K562 (cell line): ENCODE data around the gene DEDD. TPM values are rescaled to one million over a fixed set of nuclear protein-coding genes. Genes with fewer than 3 reads are reported as not detected.

ENCODE experiments used
- ATF2 ChIP-seq: sonication (generic); formaldehyde crosslinking; IDR thresholded peaks from 2 replicates; pipeline ENCODE4 v1.8.1; 2022; ENCODE audit warnings: missing genetic modification reagents
- BRD9 ChIP-seq: fragments of 450-650 bp; IDR thresholded peaks from 2 replicates; pipeline ENCODE4 v1.6.1; 2018; ENCODE audit warnings: low read depth; ENCODE audit not compliant: partially characterized antibody
- CHAMP1 ChIP-seq: fragments of 450-650 bp; IDR thresholded peaks from 2 replicates; pipeline ENCODE4 v1.6.1; 2016; ENCODE audit warnings: mild to moderate bottlenecking
- DMBX1 ChIP-seq: fragments of 250-450 bp; sonication (Bioruptor Pico); IDR thresholded peaks from 2 replicates; pipeline ENCODE4 v1.8.0; 2022; ENCODE audit warnings: inconsistent platforms, mild to moderate bottlenecking, moderate library complexity, borderline replicate concordance
- FIP1L1 ChIP-seq: fragments of 200-400 bp; formaldehyde crosslinking; IDR thresholded peaks from 2 replicates; pipeline ENCODE4 v1.6.1; 2018; ENCODE audit warnings: mild to moderate bottlenecking, low read depth, low read length; ENCODE audit not compliant: poor library complexity, severe bottlenecking
- FOXK1 ChIP-seq: sonication (generic); formaldehyde crosslinking; IDR thresholded peaks from 2 replicates; pipeline ENCODE4 v1.8.0; 2022; ENCODE audit warnings: missing genetic modification reagents, mild to moderate bottlenecking, borderline replicate concordance
- HDAC2 ChIP-seq: fragments of 450-650 bp; IDR thresholded peaks from 2 replicates; pipeline ENCODE4 v1.6.1; 2016; ENCODE audit warnings: mild to moderate bottlenecking
- HMGXB4 ChIP-seq: sonication (generic); formaldehyde crosslinking; IDR thresholded peaks from 2 replicates; pipeline ENCODE4 v1.8.1; 2023; ENCODE audit warnings: mild to moderate bottlenecking, missing genetic modification reagents
- HNRNPL ChIP-seq: fragments of 200-400 bp; formaldehyde crosslinking; IDR thresholded peaks from 2 replicates; pipeline ENCODE4 v1.6.1; 2017; ENCODE audit warnings: low read depth, mild to moderate bottlenecking, low read length
- POLR2AphosphoS5 ChIP-seq: IDR thresholded peaks from 2 replicates; pipeline ENCODE4 v1.6.1; 2011; ENCODE audit warnings: mild to moderate bottlenecking, low read depth, low read length, moderate library complexity; ENCODE audit not compliant: control insufficient read depth, insufficient read depth
- PURB ChIP-seq: sonication (generic); formaldehyde crosslinking; IDR thresholded peaks from 2 replicates; pipeline ENCODE4 v1.9.0; 2021; ENCODE audit warnings: low read depth, mild to moderate bottlenecking, missing genetic modification reagents
- ZBTB11 ChIP-seq, 3 experiments: fragments of 200-800 bp in 1 of 3; fragments of 250-450 bp in 1 of 3; fragments of 450-650 bp in 1 of 3; sonication (Bioruptor Pico) in 1 of 3; sonication (Bioruptor generic) in 1 of 3; formaldehyde crosslinking in 1 of 3; IDR thresholded peaks; 2 replicates each; pipeline versions ENCODE4 v1.6.1 to v1.8.0; 2016 to 2022; ENCODE audit warnings: mild to moderate bottlenecking in 2 of 3, missing genetic modification characterization in 2 of 3, missing compliant biosample characterization in 1 of 3, moderate library complexity in 1 of 3
- ZFP36 ChIP-seq: fragments of 150-350 bp; IDR thresholded peaks from 2 replicates; pipeline ENCODE4 v1.6.1; 2018; ENCODE audit warnings: low read length, low read depth; ENCODE audit not compliant: partially characterized antibody
- ZFX ChIP-seq: sonication (generic); formaldehyde crosslinking; IDR thresholded peaks from 2 replicates; pipeline ENCODE4 v1.8.0; 2022; ENCODE audit warnings: mild to moderate bottlenecking, missing genetic modification reagents, moderate library complexity
- ZNF76 ChIP-seq: fragments of 250-450 bp; sonication (Bioruptor Pico); IDR thresholded peaks from 2 replicates; pipeline ENCODE4 v1.4.0; 2020; ENCODE audit warnings: mild to moderate bottlenecking, moderate library complexity, borderline replicate concordance
- polyA plus RNA-seq, 8 experiments: library from polyadenylated mRNA; depleted of rRNA in 4 of 8; stranded (reverse) in 5 of 8; unstranded in 3 of 8; fragments of >200 nt; fragmentation: Nextera tagmentation in 2 of 8; fragmentation: Illumina TruSeq in 1 of 8; extraction: Ambion mirVana in 2 of 8; extraction: Trizol in 1 of 8; gene quantifications; 2 replicates each; pipeline versions ENCODE4 v1.2.1 to v1.2.3, GENCODE V29; 2011 to 2014; ENCODE audit warnings: inconsistent platforms in 1 of 8, missing spikeins in 1 of 8
- total RNA-seq, 7 experiments: library from RNA; depleted of rRNA in 6 of 7; stranded (reverse); fragments of >200 nt in 6 of 7; fragmentation: Illumina TruSeq in 2 of 7; extraction: Trizol in 2 of 7; gene quantifications; 2 replicates each; pipeline versions ENCODE4 v1.2.1 to v1.2.3, GENCODE V29; 2011 to 2021; ENCODE audit warnings: low replicate concordance in 1 of 7
- TF ChIP-seq, protein P1 (sequence below): fragments of 250-450 bp; sonication (Bioruptor Pico); IDR thresholded peaks from 2 replicates; pipeline ENCODE4 v1.8.0; 2021; ENCODE audit warnings: moderate library complexity, mild to moderate bottlenecking, inconsistent platforms

The DEDD gene
- total and polyA plus RNA-seq, 9 of the 15 experiments (the other 6 are each of a cell fraction or from before 2014, with no cell fraction given): 11.6 to 41.0 (median 16.8) TPM

DNA sequence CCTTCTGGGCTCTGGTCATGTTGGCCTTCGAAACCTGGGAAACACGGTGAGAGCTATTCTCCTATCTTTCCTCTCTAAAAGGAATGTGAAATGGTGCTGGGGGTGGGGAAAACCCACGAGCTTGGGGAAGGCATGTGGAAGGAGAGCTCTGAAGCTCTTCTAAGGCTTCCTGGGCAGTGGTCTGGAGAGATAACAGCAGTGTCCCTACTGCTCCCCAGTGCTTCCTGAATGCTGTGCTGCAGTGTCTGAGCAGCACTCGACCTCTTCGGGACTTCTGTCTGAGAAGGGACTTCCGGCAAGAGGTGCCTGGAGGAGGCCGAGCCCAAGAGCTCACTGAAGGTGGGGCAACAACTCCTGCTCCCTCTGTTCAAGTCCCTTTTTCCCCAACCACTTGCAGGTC, 29.6 kb upstream of the DEDD start (continued):
- 0 out of 6 replicates have a peak, but pooled peaks of 1 of the 3 experiments have one; percentile 21 for TF ChIP-seq ZBTB11 (CRISPR knock-in tag; IDR thresholded peaks at IDR 0.05)
- no peak for TF ChIP-seq HMGXB4 (CRISPR knock-in tag)
- TF ChIP-seq POLR2AphosphoS5: no peak
- TF ChIP-seq ZFP36: peak; percentile 62
- TF ChIP-seq ATF2: no peak
- TF ChIP-seq PURB: no peak
- TF ChIP-seq ZFX (CRISPR knock-in tag): no peak
- TF ChIP-seq FIP1L1: no peak
- TF ChIP-seq BRD9: no peak
- 0 out of 2 replicates have a peak, but pooled peaks have one; percentile 42 for TF ChIP-seq HDAC2
- TF ChIP-seq HNRNPL: no peak
- no peak for TF ChIP-seq ZNF76 (CRISPR knock-in tag)
- TF ChIP-seq, protein P1, sequence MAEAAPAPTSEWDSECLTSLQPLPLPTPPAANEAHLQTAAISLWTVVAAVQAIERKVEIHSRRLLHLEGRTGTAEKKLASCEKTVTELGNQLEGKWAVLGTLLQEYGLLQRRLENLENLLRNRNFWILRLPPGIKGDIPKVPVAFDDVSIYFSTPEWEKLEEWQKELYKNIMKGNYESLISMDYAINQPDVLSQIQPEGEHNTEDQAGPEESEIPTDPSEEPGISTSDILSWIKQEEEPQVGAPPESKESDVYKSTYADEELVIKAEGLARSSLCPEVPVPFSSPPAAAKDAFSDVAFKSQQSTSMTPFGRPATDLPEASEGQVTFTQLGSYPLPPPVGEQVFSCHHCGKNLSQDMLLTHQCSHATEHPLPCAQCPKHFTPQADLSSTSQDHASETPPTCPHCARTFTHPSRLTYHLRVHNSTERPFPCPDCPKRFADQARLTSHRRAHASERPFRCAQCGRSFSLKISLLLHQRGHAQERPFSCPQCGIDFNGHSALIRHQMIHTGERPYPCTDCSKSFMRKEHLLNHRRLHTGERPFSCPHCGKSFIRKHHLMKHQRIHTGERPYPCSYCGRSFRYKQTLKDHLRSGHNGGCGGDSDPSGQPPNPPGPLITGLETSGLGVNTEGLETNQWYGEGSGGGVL (CRISPR knock-in tag): no peak
- TF ChIP-seq DMBX1 (CRISPR knock-in tag): peak; percentile 17; the same call in 1 of the 2 replicates
- no peak for TF ChIP-seq FOXK1
- TF ChIP-seq CHAMP1: no peak
